GM18505 (cell line): Measurements from ENCODE around the gene PPP1R14D.

Experiments
- ATAC-seq: cut with Tn5 transposase; IDR thresholded peaks from one replicate; pipeline ENCODE4 v1.9.1; 2021; ENCODE audit not compliant: unreplicated experiment
- POLR2A ChIP-seq: IDR thresholded peaks from 4 replicates; pipeline ENCODE4 v1.6.1; 2011; ENCODE audit warnings: borderline replicate concordance; ENCODE audit not compliant: insufficient read depth, insufficient read length; ENCODE audit errors: extremely low read depth

Gene PPP1R14D

GRCh38 chr15:40775007-40775406 lies 53.5 kb downstream of the PPP1R14D start:
- ATAC-seq, result no peak
- no peak for TF ChIP-seq POLR2A

- no peak for ATAC-seq
- no peak for TF ChIP-seq POLR2A
These were observed 54.6 kb downstream of the PPP1R14D start for GRCh38 chr15:40773902-40774301.

- ATAC-seq, result no peak
- TF ChIP-seq POLR2A, result no peak
These were observed 55.0 kb downstream of the PPP1R14D start for GRCh38 chr15:40773496-40773895.

- ATAC-seq, result no peak
- no peak for TF ChIP-seq POLR2A
These were observed 56.5 kb downstream of the PPP1R14D start for GRCh38 chr15:40772014-40772413.

- TF ChIP-seq POLR2A, result no peak
- ATAC-seq, result no peak
These were observed 57.3 kb downstream of the PPP1R14D start for GRCh38 chr15:40771242-40771641.

- no peak for ATAC-seq
- no peak for TF ChIP-seq POLR2A
These were observed 58.3 kb downstream of the PPP1R14D start for GRCh38 chr15:40770147-40770721.

- peak; percentile 42 for ATAC-seq
- no peak for TF ChIP-seq POLR2A
These were observed 59.0 kb downstream of the PPP1R14D start, which contains the start of gene C15orf62 for GRCh38 chr15:40769274-40770146. Gene C15orf62, plus strand, starts transcription at chr15:40769980. Its CDS starts 516 bp downstream, at chr15:40770496.

GRCh38 chr15:40768521-40769273 lies 59.8 kb downstream of the PPP1R14D start:
- peak; percentile 5 for ATAC-seq
- TF ChIP-seq POLR2A, result no peak

- no peak for ATAC-seq
- TF ChIP-seq POLR2A, result no peak
These were observed 60.5 kb downstream of the PPP1R14D start for GRCh38 chr15:40767838-40768500.

- no peak for TF ChIP-seq POLR2A
- no peak for ATAC-seq
These were observed 61.3 kb downstream of the PPP1R14D start for GRCh38 chr15:40766906-40767837.

GRCh38 chr15:40766194-40766815 lies 62.2 kb downstream of the PPP1R14D start:
- no peak for ATAC-seq
- no peak for TF ChIP-seq POLR2A
